HL-60 (cell line): ENCODE results near the gene VOPP1.

Experiments used
- DNase-seq, 2 experiments: peaks; one replicate each; pipeline ENCODE4 v3.0.0-alpha.2; 2010 to 2020; ENCODE audit warnings: low read depth in 1 of 2, low spot score in 1 of 2
- H3K27ac ChIP-seq: fragments of 250-450 bp; sonication (Bioruptor Pico); replicated peaks from 2 replicates; pipeline ENCODE4 v1.5.1; 2020; ENCODE audit warnings: mild to moderate bottlenecking, moderate library complexity
- H3K27me3 ChIP-seq: fragments of 250-450 bp; sonication (Bioruptor Pico); 2 replicates; pipeline ENCODE4 v1.5.1; 2021; ENCODE audit warnings: mild to moderate bottlenecking, moderate library complexity; ENCODE audit not compliant: insufficient read depth, poor library complexity, severe bottlenecking
- H3K4me3 ChIP-seq: replicated peaks from 2 replicates; pipeline ENCODE4 v1.5.1; 2011; ENCODE audit warnings: mild to moderate bottlenecking, control low read depth, low read length; ENCODE audit not compliant: insufficient read depth
- CTCF ChIP-seq: IDR thresholded peaks from one replicate; pipeline ENCODE4 v1.5.1; 2011; ENCODE audit warnings: low read length, control low read depth, inconsistent platforms; ENCODE audit not compliant: insufficient read depth
- GABPA ChIP-seq: IDR thresholded peaks from 2 replicates; pipeline ENCODE4 v1.6.1; 2012; ENCODE audit warnings: low read depth
- POLR2AphosphoS5 ChIP-seq: IDR thresholded peaks from 2 replicates; pipeline ENCODE4 v1.6.1; 2012; ENCODE audit warnings: low read depth
- REST ChIP-seq: IDR thresholded peaks from 2 replicates; pipeline ENCODE4 v1.6.1; 2012; ENCODE audit warnings: low read depth; ENCODE audit not compliant: insufficient replicate concordance
- SPI1 ChIP-seq: IDR thresholded peaks from 2 replicates; pipeline ENCODE4 v1.6.1; 2012; ENCODE audit warnings: low read depth, mild to moderate bottlenecking, borderline replicate concordance

VOPP1 gene

GRCh38 chr7:55504093-55504859 lies 68.0 kb downstream of the VOPP1 start:
- DNase-seq = no peak
- no peak overlapping the region for H3K4me3 ChIP-seq
- H3K27ac ChIP-seq = no peak overlapping the region
- TF ChIP-seq SPI1 = no peak
- no peak for TF ChIP-seq POLR2AphosphoS5
- no peak for TF ChIP-seq GABPA
- TF ChIP-seq REST = no peak
- no peak for TF ChIP-seq CTCF
- H3K27me3 ChIP-seq = no peaks in the 10 kb centered on the region

GRCh38 chr7:55502858-55503440 lies 69.4 kb downstream of the VOPP1 start:
- no peak overlapping the region for H3K27ac ChIP-seq
- H3K27me3 ChIP-seq = no peaks in the 10 kb centered on the region
- DNase-seq = no peak
- TF ChIP-seq POLR2AphosphoS5 (no peak), CTCF (no peak), SPI1 (no peak), GABPA (no peak), REST (no peak)
- no peak overlapping the region for H3K4me3 ChIP-seq

- no peaks in the 10 kb centered on the region for H3K27me3 ChIP-seq
- H3K27ac ChIP-seq = no peak overlapping the region
- TF ChIP-seq SPI1 (no peak), GABPA (no peak), CTCF (no peak), REST (no peak), POLR2AphosphoS5 (no peak)
- H3K4me3 ChIP-seq = no peak overlapping the region
- DNase-seq = no peak
Measured at GRCh38 chr7:55502124-55502857, 70.0 kb downstream of the VOPP1 start.
